Retinal pigment epithelial cell (primary cell): ENCODE measurements around the gene NTRK1.

Experiments
- DNase-seq: peaks from one replicate; pipeline ENCODE4 v3.0.0-alpha.2; 2010; ENCODE audit warnings: low read depth
- H3K4me3 ChIP-seq: 2 replicates; pipeline ENCODE4 v1.5.1; 2011; ENCODE audit warnings: mild to moderate bottlenecking, low read length, control low read depth, moderate library complexity
- TF ChIP-seq, protein P1 (sequence below): conservative IDR thresholded peaks from 2 replicates; pipeline ENCODE4 v1.5.1; 2011; ENCODE audit warnings: low read depth, low read length, control low read depth, inconsistent platforms

NTRK1 gene

DNA sequence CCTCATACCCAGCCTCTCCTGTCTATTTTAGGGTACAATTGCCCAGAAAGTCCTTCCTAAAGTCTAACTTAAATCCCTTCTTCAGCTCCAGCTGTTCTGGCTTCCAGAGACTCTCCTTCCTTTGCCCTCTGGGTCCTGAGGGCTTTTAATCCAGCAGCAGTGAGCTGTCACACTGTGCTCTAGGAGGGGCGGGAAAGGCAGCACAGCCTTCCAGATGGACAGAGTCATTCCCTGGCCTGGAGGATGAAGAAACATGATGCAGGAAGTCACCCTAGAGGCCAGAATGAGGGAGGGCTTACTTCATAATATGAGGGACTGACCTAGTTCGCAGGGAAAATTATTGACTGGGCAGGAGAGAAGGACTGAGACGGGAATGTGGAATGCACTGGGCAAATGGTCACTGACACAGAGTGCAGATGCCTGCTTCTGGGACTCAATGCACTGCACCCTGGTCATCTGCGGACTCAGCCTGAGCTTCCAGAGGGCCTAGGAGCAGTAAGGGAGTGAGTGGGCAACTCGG lies 45.3 kb upstream of the NTRK1 start:
- no peak for DNase-seq
- TF ChIP-seq, protein P1, sequence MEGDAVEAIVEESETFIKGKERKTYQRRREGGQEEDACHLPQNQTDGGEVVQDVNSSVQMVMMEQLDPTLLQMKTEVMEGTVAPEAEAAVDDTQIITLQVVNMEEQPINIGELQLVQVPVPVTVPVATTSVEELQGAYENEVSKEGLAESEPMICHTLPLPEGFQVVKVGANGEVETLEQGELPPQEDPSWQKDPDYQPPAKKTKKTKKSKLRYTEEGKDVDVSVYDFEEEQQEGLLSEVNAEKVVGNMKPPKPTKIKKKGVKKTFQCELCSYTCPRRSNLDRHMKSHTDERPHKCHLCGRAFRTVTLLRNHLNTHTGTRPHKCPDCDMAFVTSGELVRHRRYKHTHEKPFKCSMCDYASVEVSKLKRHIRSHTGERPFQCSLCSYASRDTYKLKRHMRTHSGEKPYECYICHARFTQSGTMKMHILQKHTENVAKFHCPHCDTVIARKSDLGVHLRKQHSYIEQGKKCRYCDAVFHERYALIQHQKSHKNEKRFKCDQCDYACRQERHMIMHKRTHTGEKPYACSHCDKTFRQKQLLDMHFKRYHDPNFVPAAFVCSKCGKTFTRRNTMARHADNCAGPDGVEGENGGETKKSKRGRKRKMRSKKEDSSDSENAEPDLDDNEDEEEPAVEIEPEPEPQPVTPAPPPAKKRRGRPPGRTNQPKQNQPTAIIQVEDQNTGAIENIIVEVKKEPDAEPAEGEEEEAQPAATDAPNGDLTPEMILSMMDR, result no peak
- H3K4me3 ChIP-seq, result no peak overlapping the region

DNA sequence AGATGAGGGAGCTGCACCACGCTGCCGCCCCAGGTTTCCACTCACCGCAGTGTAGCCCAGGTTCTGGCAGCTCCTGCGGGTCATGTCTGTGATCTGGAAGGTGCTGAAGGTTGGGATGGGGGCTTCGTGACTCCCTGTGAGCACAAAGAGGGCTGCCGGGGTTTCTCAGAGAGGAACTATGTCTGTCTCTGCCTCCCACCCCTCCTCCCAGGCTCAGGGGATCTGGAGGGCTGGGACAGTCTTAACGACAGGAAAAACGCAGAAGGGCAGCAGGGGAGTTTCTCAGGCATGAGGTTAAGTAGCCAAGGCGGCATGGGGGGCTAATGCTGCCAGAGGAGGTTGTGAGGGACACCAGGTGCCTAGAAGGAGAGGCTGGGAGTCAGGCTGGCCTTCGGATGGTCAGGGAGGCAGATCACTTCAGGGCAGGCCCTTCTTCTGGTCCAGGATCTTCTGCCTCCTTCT lies 44.7 kb upstream of the NTRK1 start:
- TF ChIP-seq, protein P1, result no peak
- H3K4me3 ChIP-seq, result no peak overlapping the region
- no peak for DNase-seq

DNA sequence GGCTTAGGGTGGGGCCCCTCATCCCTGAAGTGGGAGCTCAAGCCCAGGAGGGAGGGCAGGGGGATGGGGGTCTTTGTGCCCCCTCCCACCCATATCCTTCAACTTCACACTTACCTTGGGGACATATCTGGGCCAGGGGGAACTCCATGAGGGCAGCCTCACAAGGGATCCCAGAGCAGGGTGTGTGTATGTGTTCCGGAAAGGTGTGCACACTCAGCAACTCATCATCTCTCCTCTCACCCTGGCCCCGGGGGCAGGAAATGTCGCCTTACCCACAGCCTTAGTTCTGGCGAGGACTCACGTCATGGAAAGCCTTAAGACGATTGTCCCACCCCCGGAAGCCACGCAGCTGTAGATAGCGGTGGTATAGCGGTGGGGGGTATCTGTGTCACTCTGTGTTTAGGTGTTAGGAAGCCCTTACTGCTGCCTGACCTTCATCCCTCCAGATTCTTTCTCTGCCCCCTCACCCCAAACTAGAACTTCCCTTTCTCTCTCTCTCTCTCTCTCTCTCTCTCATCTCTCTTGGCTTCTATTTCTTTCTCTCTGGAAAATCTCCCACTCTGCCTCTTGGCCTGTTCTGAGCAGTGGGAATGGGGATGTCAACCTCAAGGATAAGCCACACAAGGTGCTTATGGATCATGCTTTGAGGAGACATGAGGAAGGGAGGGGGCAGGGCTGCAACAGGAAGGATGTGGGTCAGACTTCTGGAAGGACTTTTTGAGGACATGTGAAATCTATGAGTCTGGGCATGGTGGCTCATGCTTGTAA lies 43.9 kb upstream of the NTRK1 start, which contains the start of gene SH2D2A:
TSS of gene SH2D2A (minus strand) at position 288 of the 768 bp plus-strand sequence. CDS start at position 148, 140 bp downstream.
- TF ChIP-seq, protein P1, result no peak
- H3K4me3 ChIP-seq, result no peak within 1 kb of the TSS
- no peak for DNase-seq

DNA sequence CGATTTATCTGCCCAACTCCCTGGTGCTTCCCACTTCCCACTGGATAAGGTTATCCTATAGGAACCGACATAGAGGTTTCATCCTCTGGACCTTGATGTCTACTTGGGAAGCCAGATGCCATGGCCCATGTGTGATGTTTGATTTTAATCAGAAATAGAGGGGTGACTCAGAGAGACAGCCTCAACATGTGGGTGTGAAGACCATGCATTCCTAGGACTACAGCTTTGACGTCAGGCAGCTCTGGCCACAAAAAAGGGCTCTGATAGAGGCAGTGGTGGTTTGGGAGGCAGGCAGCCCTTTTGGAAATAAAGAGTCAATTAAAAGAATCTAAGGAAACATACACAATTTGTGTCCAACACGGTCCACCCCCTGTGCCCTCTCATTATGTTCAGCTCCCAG lies 38.9 kb upstream of the NTRK1 start:
- DNase-seq, result no peak
- TF ChIP-seq, protein P1, result no peak
- no peak overlapping the region for H3K4me3 ChIP-seq

DNA sequence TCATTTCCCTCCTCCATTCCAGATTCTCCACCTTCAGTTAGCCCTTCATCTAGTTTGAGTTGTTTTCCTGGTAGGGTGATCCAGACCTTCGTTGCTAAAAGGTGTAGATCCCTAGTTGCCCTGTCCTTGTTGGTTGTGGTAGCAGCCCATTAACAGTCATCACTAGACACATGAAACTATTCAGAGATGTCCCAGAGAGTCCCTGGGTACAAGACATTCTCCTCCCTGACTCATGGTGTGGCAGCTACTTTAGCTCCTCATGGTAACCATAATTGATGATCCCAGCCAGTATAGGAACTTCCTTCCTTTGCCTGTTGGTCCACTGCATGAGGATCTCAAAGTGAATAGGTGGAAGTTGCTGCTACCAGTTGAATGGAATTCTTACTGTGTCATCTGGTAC lies 38.0 kb upstream of the NTRK1 start:
- no peak for DNase-seq
- no peak overlapping the region for H3K4me3 ChIP-seq
- TF ChIP-seq, protein P1, result no peak

DNA sequence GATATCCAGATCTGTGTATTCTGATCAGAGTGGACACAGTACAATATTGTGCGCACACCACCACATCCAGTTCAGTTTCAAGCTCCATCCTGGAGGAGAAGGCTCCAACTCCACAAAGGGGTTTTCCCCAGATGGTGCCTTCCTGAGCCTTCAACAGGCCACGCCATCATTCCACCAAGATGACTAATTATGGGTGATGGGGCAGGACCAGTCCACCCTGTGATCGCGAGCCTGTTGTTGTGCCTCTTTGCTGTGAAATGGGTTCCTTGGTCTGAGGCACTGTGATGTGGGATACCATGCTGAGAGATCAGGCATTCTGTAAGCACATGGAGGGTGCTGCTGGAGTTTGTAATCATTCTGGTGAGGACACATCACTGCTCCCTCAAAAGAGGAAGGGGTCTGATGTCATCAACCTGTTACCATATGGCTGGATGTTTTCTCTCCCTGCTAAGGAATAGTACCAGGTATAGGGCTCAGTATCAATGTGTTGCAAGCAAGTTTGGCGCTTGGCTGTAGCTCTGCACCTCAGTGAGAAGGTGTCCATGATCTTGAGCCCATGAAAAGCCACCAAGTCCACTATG lies 37.4 kb upstream of the NTRK1 start:
- DNase-seq, result no peak
- no peak overlapping the region for H3K4me3 ChIP-seq
- TF ChIP-seq, protein P1, result no peak

DNA sequence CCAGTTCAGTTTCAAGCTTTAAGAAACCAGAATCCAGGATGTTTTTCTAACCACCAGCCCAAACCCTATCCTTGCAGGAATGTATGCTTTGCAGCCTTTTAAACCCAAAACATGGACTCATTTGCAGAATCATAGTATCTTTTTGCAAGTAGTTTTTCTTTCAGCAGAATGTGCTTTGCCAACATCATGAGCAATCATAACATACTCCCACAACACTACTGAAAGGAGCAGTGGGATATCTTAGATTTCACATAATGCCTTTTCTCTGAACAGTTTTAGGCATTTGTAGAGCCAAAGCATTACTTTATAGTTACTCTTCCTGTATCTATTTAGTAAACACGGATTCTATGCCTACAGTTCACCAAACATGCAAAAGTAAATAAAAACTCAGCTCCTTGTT lies 34.0 kb upstream of the NTRK1 start:
- H3K4me3 ChIP-seq, result no peak overlapping the region
- TF ChIP-seq, protein P1, result no peak
- DNase-seq, result no peak
